HepG2 (cell line): ENCODE data around the gene TMEM131. TPM values are rescaled to one million over a fixed set of nuclear protein-coding genes. Genes with fewer than 3 reads are reported as not detected.
A peak's percentile ranks its signal among the peaks of the same experiment; 100 is the strongest.

Source experiments
- ARID2 ChIP-seq: sonication (generic); formaldehyde crosslinking; IDR thresholded peaks from 2 replicates; pipeline ENCODE4 v1.8.1; 2022; ENCODE audit warnings: mild to moderate bottlenecking, missing genetic modification reagents, borderline replicate concordance
- ATF2 ChIP-seq: sonication (generic); formaldehyde crosslinking; IDR thresholded peaks from 2 replicates; pipeline ENCODE4 v1.4.0; 2020; ENCODE audit warnings: missing genetic modification reagents
- SMARCE1 ChIP-seq: fragments of 450-650 bp; IDR thresholded peaks from 2 replicates; pipeline ENCODE4 v1.6.1; 2017; ENCODE audit warnings: borderline replicate concordance
- SOX6 ChIP-seq, 2 experiments: fragments of 450-650 bp in 1 of 2; sonication (generic) in 1 of 2; formaldehyde crosslinking in 1 of 2; IDR thresholded peaks; 2 replicates each; pipeline versions ENCODE4 v1.4.0 to v1.6.1; 2017 to 2020; ENCODE audit warnings: antibody characterized with exemption in 1 of 2, mild to moderate bottlenecking in 1 of 2, missing genetic modification reagents in 1 of 2
- TBX3 ChIP-seq: fragments of 450-650 bp; IDR thresholded peaks from 2 replicates; pipeline ENCODE4 v1.6.1; 2017; ENCODE audit warnings: antibody characterized with exemption, mild to moderate bottlenecking, inconsistent platforms, borderline replicate concordance
- THRA ChIP-seq: sonication (generic); formaldehyde crosslinking; IDR thresholded peaks from 2 replicates; pipeline ENCODE4 v1.4.0; 2020; ENCODE audit warnings: missing genetic modification reagents, borderline replicate concordance
- ZBTB40 ChIP-seq, 2 experiments: fragments of 450-650 bp in 1 of 2; sonication (generic) in 1 of 2; formaldehyde crosslinking in 1 of 2; IDR thresholded peaks; 2 replicates each; pipeline versions ENCODE4 v1.6.1 to v1.8.0; 2016 to 2022; ENCODE audit warnings: antibody characterized with exemption in 1 of 2, mild to moderate bottlenecking in 1 of 2, missing genetic modification reagents in 1 of 2
- ZFP36 ChIP-seq: fragments of 150-350 bp; IDR thresholded peaks from 2 replicates; pipeline ENCODE4 v1.6.1; 2018; ENCODE audit warnings: borderline replicate concordance, low read length, low read depth; ENCODE audit not compliant: partially characterized antibody
- ZGPAT ChIP-seq: IDR thresholded peaks from 2 replicates; pipeline ENCODE4 v1.6.1; 2016; ENCODE audit warnings: mild to moderate bottlenecking
- ZNF121 ChIP-seq: sonication (generic); formaldehyde crosslinking; IDR thresholded peaks from 2 replicates; pipeline ENCODE4 v1.5.0; 2020; ENCODE audit warnings: mild to moderate bottlenecking, missing genetic modification reagents
- ZNF326 ChIP-seq: sonication (generic); formaldehyde crosslinking; IDR thresholded peaks from 2 replicates; pipeline ENCODE4 v1.4.0; 2020; ENCODE audit warnings: missing genetic modification reagents, borderline replicate concordance
- polyA plus RNA-seq, 8 experiments: library from polyadenylated mRNA; depleted of rRNA in 3 of 8; stranded (reverse) in 7 of 8; unstranded in 1 of 8; fragments of >200 nt; fragmentation: Illumina TruSeq in 4 of 8; extraction: Trizol in 4 of 8; gene quantifications; 2 replicates each; pipeline versions ENCODE4 v1.2.1 to v1.2.3, GENCODE V29; 2011 to 2016; ENCODE audit warnings: low read depth in 4 of 8, missing spikeins in 1 of 8, mixed read lengths in 1 of 8; ENCODE audit not compliant: insufficient read depth in 1 of 8
- total RNA-seq, 5 experiments: library from RNA; depleted of rRNA; stranded (reverse); fragments of >200 nt; fragmentation: Illumina TruSeq; extraction: Trizol; gene quantifications; 2 replicates each; pipeline ENCODE4 v1.2.3, GENCODE V29; 2016; ENCODE audit warnings: low read depth in 1 of 5

The TMEM131 gene
- total and polyA plus RNA-seq, 2 of the 13 experiments (the other 11 are each of a cell fraction or from before 2014, with no cell fraction given): 17.9 to 19.5 TPM

- TF ChIP-seq THRA (CRISPR knock-in tag) (peak; percentile 57; the same call in 1 of the 2 replicates), ZGPAT (CRISPR knock-in tag) (peak; percentile 95), SOX6 (IDR thresholded peaks at IDR 0.05) (no peak), SOX6 (CRISPR knock-in tag; IDR thresholded peaks at IDR 0.05) (peak; percentile 64; the same call in 1 of the 2 replicates), ZNF121 (peak; percentile 36; the same call in 1 of the 2 replicates), TBX3 (peak; percentile 90), ZNF326 (no peak), SMARCE1 (no peak), ZFP36 (no peak), ZBTB40 (IDR thresholded peaks at IDR 0.05) (no peak), ZBTB40 (CRISPR knock-in tag; IDR thresholded peaks at IDR 0.05) (peak; percentile 64; the same call in 1 of the 2 replicates), ATF2 (peak; percentile 48; the same call in 1 of the 2 replicates), ARID2 (CRISPR knock-in tag) (peak; percentile 95)
Measured at GRCh38 chr2:97995734-97996624, at the start of gene TMEM131 (continued).
